PC-9 (cell line): ENCODE data around the gene CPNE1. TPM values are rescaled to one million over a fixed set of nuclear protein-coding genes. Genes with fewer than 3 reads are reported as not detected.

ENCODE experiments used
- BruUV-seq: library from RNA; stranded (reverse); fragments of 400-500 nt; replicated peaks from 2 replicates; lab custom pipeline; 2021; lab: Mats Ljungman, UMichigan
- CTCF ChIA-PET: fragments of 300-600 bp; sonication (Branson Sonifier 250); formaldehyde crosslinking; loops from one replicate; lab custom pipeline; 2022; ENCODE audit warnings: antibody characterized with exemption; lab: Charles Lee
- POLR2A ChIA-PET: fragments of 300-600 bp; sonication (Branson Sonifier 250); formaldehyde crosslinking; loops from one replicate; lab custom pipeline; 2022; ENCODE audit warnings: antibody characterized with exemption; ENCODE audit not compliant: unreplicated experiment; lab: Charles Lee
- DNase-seq, 2 experiments: peaks; one replicate each; pipeline versions ENCODE4 v3.0.0 to v3.0.0-alpha.2; 2015 to 2022; ENCODE audit warnings: mixed read lengths in 1 of 2
- H2AFZ ChIP-seq: fragments of 200-600 bp; sonication (generic); 2 replicates; pipeline ENCODE4 v1.8.1; 2017; ENCODE audit warnings: antibody characterized with exemption
- H3F3A ChIP-seq: fragments of 200-600 bp; sonication (generic); 2 replicates; pipeline ENCODE4 v1.8.1; 2017; ENCODE audit warnings: antibody characterized with exemption, mild to moderate bottlenecking, low read depth; ENCODE audit not compliant: insufficient read depth
- H3K27ac ChIP-seq: fragments of 200-600 bp; sonication (generic); 2 replicates; pipeline ENCODE4 v1.6.1; 2016; ENCODE audit warnings: mixed run types
- H3K27me3 ChIP-seq: fragments of 200-600 bp; sonication (generic); 2 replicates; pipeline ENCODE4 v1.6.1; 2016; ENCODE audit warnings: low read depth, mixed run types; ENCODE audit not compliant: insufficient read depth
- H3K36me3 ChIP-seq: fragments of 200-600 bp; sonication (generic); 2 replicates; pipeline ENCODE4 v1.6.1; 2016; ENCODE audit warnings: low read depth, mixed run types
- H3K4me1 ChIP-seq: fragments of 200-600 bp; sonication (generic); replicated peaks from 2 replicates; pipeline ENCODE4 v1.6.1; 2016; ENCODE audit warnings: mixed run types; ENCODE audit not compliant: insufficient read depth
- H3K4me2 ChIP-seq: fragments of 200-600 bp; sonication (generic); 2 replicates; pipeline ENCODE4 v1.6.1; 2017; ENCODE audit warnings: mixed run types
- H3K4me3 ChIP-seq: fragments of 200-600 bp; sonication (generic); 2 replicates; pipeline ENCODE4 v1.6.1; 2016; ENCODE audit warnings: mixed run types
- H3K79me2 ChIP-seq: fragments of 200-600 bp; sonication (generic); 2 replicates; pipeline ENCODE4 v1.6.1; 2017; ENCODE audit warnings: low read depth, mixed run types
- H3K9me2 ChIP-seq: fragments of 200-600 bp; sonication (generic); 2 replicates; pipeline ENCODE4 v1.8.1; 2017; ENCODE audit warnings: mild to moderate bottlenecking; ENCODE audit not compliant: insufficient read depth
- H3K9me3 ChIP-seq: fragments of 200-600 bp; sonication (generic); 2 replicates; pipeline ENCODE4 v1.8.1; 2016; ENCODE audit warnings: low read depth; ENCODE audit not compliant: insufficient read depth
- H4K20me1 ChIP-seq: fragments of 200-600 bp; sonication (generic); 2 replicates; pipeline ENCODE4 v1.8.1; 2017; ENCODE audit not compliant: insufficient read depth
- CTCF ChIP-seq: fragments of 200-600 bp; sonication (generic); conservative IDR thresholded peaks from 2 replicates; pipeline ENCODE4 v1.6.1; 2017; ENCODE audit warnings: mixed run types, antibody characterized with exemption, mild to moderate bottlenecking, moderate library complexity
- EZH2 ChIP-seq: fragments of 200-600 bp; sonication (generic); IDR thresholded peaks from 2 replicates; pipeline ENCODE4 v1.8.0; 2017; ENCODE audit warnings: antibody characterized with exemption, low read depth
- intact Hi-C: fragments of 100-400 bp; cut with micrococcal nuclease; formaldehyde crosslinking; loops from one replicate; pipeline ENCODE4 v1.10.0; 2022; ENCODE audit not compliant: unreplicated experiment
- total RNA-seq: library from RNA; stranded (reverse); gene quantifications from 2 replicates; pipeline ENCODE4 v1.2.3, GENCODE V29; 2021

CPNE1 gene
- total RNA-seq, 1 experiment from 2014 or later, result 271 TPM

GRCh38 chr20:35616465-35617396, 48.0 kb downstream of the CPNE1 start:
- intact Hi-C loops, result loop anchor here (1.0 to 5.0 kb wide), 7 partner anchors 40 to 164 kb away; partner anchors contain the start of genes NFS1 and ROMO1
- Histone ChIP-seq H3K9me2 (no peaks in the 10 kb centered on the region), H3K27me3 (no peaks in the 10 kb centered on the region), H3K27ac (peak overlapping the region; percentile 73), H3K36me3 (no peaks in the 10 kb centered on the region), H3F3A (peaks cover 49% of the 10 kb centered on the region), H3K4me1 (peaks cover 22% of the 10 kb centered on the region), H3K4me2 (peak overlapping the region; percentile 100), H3K4me3 (peak overlapping the region; percentile 61), H3K9me3 (no peaks in the 10 kb centered on the region), H3K79me2 (peaks cover 11% of the 10 kb centered on the region), H4K20me1 (no peaks in the 10 kb centered on the region), H2AFZ (peak overlapping the region; percentile 75)
- TF ChIP-seq CTCF, result no peak
- BruUV-seq, result TSS peak; percentile 67
- peak; percentile 93 to 97 for DNase-seq
- CTCF ChIA-PET, result interaction anchor here (0.6 to 1.1 kb wide), 6 partner anchors 9 to 531 kb away, joined by 3 to 8 read pairs (median 4); no protein-coding TSS in a partner anchor
- POLR2A ChIA-PET, result interaction anchor here (0.5 to 1.0 kb wide), 11 partner anchors 10 to 789 kb away, joined by 3 to 31 read pairs (median 4); no protein-coding TSS in a partner anchor

DNA sequence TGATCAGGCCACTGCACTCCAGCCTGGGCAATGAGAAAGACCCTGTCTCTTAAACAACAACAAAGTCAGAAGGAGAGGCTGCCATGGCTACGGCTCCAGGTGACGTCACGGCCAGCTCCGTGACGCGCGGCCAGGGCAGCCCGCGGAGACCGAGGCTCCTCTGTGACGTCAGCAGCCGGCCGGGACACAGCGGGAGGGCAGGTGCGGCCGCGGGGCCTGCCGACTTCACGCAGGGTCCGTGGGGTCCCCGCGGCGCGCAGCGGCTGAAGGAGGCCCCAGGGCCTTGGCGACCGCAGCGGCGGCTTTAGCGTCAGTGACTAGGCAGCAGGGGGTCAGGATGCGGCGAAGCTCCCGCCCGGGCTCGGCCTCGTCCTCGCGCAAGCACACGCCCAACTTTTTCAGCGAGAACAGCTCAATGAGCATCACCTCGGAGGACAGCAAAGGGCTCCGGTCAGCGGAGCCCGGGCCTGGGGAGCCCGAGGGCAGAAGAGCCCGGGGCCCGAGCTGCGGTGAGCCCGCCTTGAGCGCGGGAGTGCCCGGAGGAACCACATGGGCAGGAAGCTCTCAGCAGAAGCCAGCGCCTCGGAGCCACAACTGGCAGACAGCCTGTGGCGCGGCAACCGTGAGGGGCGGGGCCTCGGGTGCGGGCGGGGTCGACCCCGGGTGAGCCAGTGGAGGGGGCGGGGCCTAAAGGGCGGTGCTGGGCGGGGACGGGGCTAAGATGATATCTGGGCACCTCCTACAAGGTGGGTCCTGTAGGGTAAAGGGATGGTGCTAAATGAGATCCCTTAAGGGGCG, 48.8 kb downstream of the CPNE1 start, which contains the start of gene SPAG4:
Gene SPAG4, plus strand, starts transcription at position 163 of the 798 bp plus-strand sequence. Its CDS starts 175 bp downstream, at position 338.
- Histone ChIP-seq H2AFZ (peak within 1 kb of the TSS; percentile 93), H3K4me1 (peaks cover 24% of the 10 kb centered on the region), H3K36me3 (no peaks in the 10 kb centered on the region), H3K9me3 (no peaks in the 10 kb centered on the region), H3K9me2 (no peaks in the 10 kb centered on the region), H3K27ac (peak within 1 kb of the TSS; percentile 80), H3K4me3 (peak within 1 kb of the TSS; percentile 64), H3K27me3 (no peaks in the 10 kb centered on the region), H3F3A (peaks cover 41% of the 10 kb centered on the region), H4K20me1 (no peaks in the 10 kb centered on the region), H3K79me2 (peaks cover 11% of the 10 kb centered on the region), H3K4me2 (peak within 1 kb of the TSS; percentile 100)
- POLR2A ChIA-PET, result interaction anchor here (0.5 to 1.1 kb wide), 9 partner anchors 9 to 297 kb away, joined by 3 to 24 read pairs (median 6); partner anchors contain the start of genes CPNE1 and RBM12
- TSS peak; percentile 53 for BruUV-seq
- intact Hi-C loops, result loop anchor here (1.0 to 5.0 kb wide), 7 partner anchors 40 to 164 kb away; partner anchors contain the start of genes NFS1 and ROMO1
- TF ChIP-seq CTCF (no peak), EZH2 (no peak)
- CTCF ChIA-PET, result interaction anchor here (0.5 to 1.0 kb wide), 6 partner anchors 9 to 530 kb away, joined by 3 to 13 read pairs (median 5); no protein-coding TSS in a partner anchor
- DNase-seq, result peak in 1 of 2 experiments; percentile 100

DNA sequence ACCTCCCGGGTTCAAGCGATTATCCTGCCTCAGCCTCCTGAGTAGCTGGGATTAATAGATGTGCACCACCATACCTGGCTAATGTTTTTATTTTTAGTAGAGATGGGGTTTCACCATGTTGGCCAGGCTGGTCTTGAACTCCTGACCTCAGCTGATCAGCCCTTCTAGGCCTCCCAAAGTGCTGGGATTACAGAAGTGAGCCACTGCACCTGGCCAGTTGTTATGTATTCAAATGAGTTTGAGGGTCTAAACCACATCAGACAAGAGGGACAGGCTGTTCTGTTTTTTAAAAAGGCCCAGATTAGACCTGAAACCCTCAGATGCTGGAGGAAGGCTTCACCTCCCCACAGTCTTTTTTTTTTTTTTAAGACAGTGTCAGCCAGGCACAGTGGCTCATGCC, 53.2 kb downstream of the CPNE1 start:
- Histone ChIP-seq H3K4me1 (peaks cover 33% of the 10 kb centered on the region), H2AFZ (no peak overlapping the region), H3F3A (peaks cover 23% of the 10 kb centered on the region), H3K9me3 (no peaks in the 10 kb centered on the region), H3K79me2 (peaks cover 7% of the 10 kb centered on the region), H4K20me1 (no peaks in the 10 kb centered on the region), H3K4me2 (no peak overlapping the region), H3K4me3 (no peak overlapping the region), H3K27me3 (no peaks in the 10 kb centered on the region), H3K9me2 (no peaks in the 10 kb centered on the region), H3K36me3 (no peaks in the 10 kb centered on the region), H3K27ac (no peak overlapping the region)
- DNase-seq, result no peak
- intact Hi-C loops, result no loop called here
- ChIA-PET CTCF (interaction anchor here (0.9 kb wide), 1 partner anchor 144 kb away, joined by 3 read pairs; no protein-coding TSS in a partner anchor), POLR2A (no interaction called here)
- no peak for TF ChIP-seq CTCF
- TF ChIP-seq EZH2, result no peak
- BruUV-seq, result no TSS peak
